HEK293T (cell line): ENCODE measurements around the gene ITGAE.

Source experiments
- CTBP1 ChIP-seq: fragments of 450-650 bp; IDR thresholded peaks from 2 replicates; pipeline ENCODE4 v1.6.1; 2016; ENCODE audit warnings: borderline replicate concordance
- ELF4 ChIP-seq: fragments of 450-650 bp; IDR thresholded peaks from 2 replicates; pipeline ENCODE4 v1.6.1; 2017; ENCODE audit warnings: antibody characterized with exemption
- NFRKB ChIP-seq: fragments of 450-650 bp; IDR thresholded peaks from 2 replicates; pipeline ENCODE4 v1.6.1; 2016; ENCODE audit warnings: mild to moderate bottlenecking, moderate library complexity
- PKNOX1 ChIP-seq: fragments of 450-650 bp; IDR thresholded peaks from 2 replicates; pipeline ENCODE4 v1.6.1; 2016
- SP1 ChIP-seq: fragments of 450-650 bp; IDR thresholded peaks from 2 replicates; pipeline ENCODE4 v1.6.1; 2017
- SUZ12 ChIP-seq: fragments of 450-650 bp; IDR thresholded peaks from 2 replicates; pipeline ENCODE4 v1.6.1; 2016; ENCODE audit warnings: mild to moderate bottlenecking

DNA sequence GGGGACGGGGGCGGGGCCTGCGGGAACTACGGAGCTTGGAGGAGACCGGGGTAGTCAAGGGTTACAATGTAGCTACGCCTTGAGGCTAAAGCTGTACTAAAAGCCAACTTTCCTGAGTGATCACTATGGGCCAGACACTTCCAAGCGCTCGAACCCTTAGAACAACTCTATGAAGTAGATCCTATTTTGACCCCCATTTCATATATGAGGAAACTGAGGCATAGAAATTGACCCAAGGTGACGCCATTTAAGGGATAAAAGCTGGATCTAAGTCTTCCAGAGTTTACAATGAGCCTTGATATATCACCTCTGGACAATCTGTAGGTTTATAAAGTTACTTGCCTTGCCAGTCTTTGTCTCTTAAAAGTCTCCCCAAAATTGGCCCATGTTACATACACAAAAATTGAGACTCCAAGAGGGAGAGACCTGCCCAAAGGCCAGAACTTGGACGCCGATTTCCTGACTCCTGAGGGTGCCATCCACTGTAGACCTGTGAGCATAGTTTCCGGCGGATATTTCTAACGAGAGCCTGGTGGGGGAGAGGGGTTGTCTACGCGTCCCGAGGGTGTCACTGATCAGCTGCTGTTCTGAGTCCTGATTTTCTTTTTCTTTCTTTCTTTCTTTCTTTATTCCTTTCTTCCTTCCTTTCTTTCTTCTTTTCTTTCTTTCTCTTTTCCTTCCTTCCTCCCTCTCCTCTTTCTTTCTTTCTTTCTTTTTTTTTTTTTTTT is 45.6 kb upstream of the ITGAE start:
- TF ChIP-seq NFRKB (no peak), SUZ12 (no peak), CTBP1 (no peak), SP1 (no peak), ELF4 (no peak), PKNOX1 (no peak)
